Liver (tissue), 3 donors: ENCODE data around the gene TRAF7.
"Not testable (repeated sequence)": the region's sequence is repeated elsewhere in the genome, so short reads cannot be mapped to it uniquely, and the experiment has no call there.

Source experiments
- EGR1 ChIP-seq, 2 donors: IDR thresholded peaks; 2 replicates each; pipeline ENCODE4 v1.6.1; 2016 to 2018; ENCODE audit warnings: antibody characterized with exemption in 2 of 2, low read depth in 2 of 2
- HNF4A ChIP-seq, 2 donors: conservative IDR thresholded peaks; 2 replicates each; pipeline ENCODE4 v1.6.1; 2016; ENCODE audit warnings: antibody characterized with exemption in 2 of 2, mild to moderate bottlenecking in 2 of 2
- NR2F2 ChIP-seq: IDR thresholded peaks from 2 replicates; pipeline ENCODE4 v1.6.1; 2016; ENCODE audit warnings: antibody characterized with exemption
- RAD21 ChIP-seq, 2 donors: IDR thresholded peaks; 2 replicates each; pipeline ENCODE4 v1.6.1; 2016; ENCODE audit warnings: antibody characterized with exemption in 2 of 2, mild to moderate bottlenecking in 2 of 2
- YY1 ChIP-seq: IDR thresholded peaks from 2 replicates; pipeline ENCODE4 v1.6.1; 2016; ENCODE audit warnings: antibody characterized with exemption, mild to moderate bottlenecking
- TF ChIP-seq, protein P1 (sequence below): fragments of 150-350 bp; IDR thresholded peaks from 2 replicates; pipeline ENCODE4 v1.5.1; 2017; ENCODE audit warnings: improper control_type of control experiment, low read depth, low read length; ENCODE audit not compliant: missing input control
- TF ChIP-seq, protein P2 (sequence below): IDR thresholded peaks from 2 replicates; pipeline ENCODE4 v1.6.1; 2016; ENCODE audit warnings: antibody characterized with exemption
- donor health status: healthy.
- donor health status: healthy.

DNA sequence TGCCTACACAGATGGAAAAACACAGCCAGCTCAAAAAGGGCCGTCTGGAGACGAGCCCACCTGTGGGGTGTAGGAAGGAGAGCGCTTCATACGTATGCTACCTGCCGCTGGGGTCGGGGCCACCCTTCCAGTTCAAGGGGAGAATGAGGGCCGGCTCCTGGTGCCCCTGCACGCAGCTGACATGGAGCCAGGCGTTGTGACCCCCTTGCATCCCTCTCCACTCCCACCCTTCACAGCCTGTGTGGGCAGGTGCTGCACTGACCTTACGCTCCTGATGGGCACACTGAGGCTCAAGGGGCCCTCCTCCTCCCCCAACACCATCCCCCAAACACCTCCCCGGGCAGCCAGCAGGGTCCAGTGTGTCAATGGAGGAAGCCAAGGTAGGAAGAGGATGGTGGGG, 30.0 kb upstream of the TRAF7 start:
- TF ChIP-seq EGR1 (IDR thresholded peaks at IDR 0.05; ENCODE audit: low read depth in 2 of 2); YY1; NR2F2; HNF4A (conservative IDR thresholded peaks at IDR 0.05); RAD21 (IDR thresholded peaks at IDR 0.05): not testable (repeated sequence)
- TF ChIP-seq, protein P1, sequence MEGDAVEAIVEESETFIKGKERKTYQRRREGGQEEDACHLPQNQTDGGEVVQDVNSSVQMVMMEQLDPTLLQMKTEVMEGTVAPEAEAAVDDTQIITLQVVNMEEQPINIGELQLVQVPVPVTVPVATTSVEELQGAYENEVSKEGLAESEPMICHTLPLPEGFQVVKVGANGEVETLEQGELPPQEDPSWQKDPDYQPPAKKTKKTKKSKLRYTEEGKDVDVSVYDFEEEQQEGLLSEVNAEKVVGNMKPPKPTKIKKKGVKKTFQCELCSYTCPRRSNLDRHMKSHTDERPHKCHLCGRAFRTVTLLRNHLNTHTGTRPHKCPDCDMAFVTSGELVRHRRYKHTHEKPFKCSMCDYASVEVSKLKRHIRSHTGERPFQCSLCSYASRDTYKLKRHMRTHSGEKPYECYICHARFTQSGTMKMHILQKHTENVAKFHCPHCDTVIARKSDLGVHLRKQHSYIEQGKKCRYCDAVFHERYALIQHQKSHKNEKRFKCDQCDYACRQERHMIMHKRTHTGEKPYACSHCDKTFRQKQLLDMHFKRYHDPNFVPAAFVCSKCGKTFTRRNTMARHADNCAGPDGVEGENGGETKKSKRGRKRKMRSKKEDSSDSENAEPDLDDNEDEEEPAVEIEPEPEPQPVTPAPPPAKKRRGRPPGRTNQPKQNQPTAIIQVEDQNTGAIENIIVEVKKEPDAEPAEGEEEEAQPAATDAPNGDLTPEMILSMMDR: not testable (repeated sequence)
- TF ChIP-seq, protein P2, sequence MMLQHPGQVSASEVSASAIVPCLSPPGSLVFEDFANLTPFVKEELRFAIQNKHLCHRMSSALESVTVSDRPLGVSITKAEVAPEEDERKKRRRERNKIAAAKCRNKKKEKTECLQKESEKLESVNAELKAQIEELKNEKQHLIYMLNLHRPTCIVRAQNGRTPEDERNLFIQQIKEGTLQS: not testable (repeated sequence)
